ENCODE data around the gene CA4.

- TF ChIP-seq GATA2 (IDR thresholded peaks at IDR 0.05; ENCODE audit: low read depth, low read length), result no peak
- no peak for TF ChIP-seq GATA3 (IDR thresholded peaks at IDR 0.05; ENCODE audit: low read depth, low read length)
Observed at GRCh38 chr17:60153606-60154390, 4.0 kb downstream of the CA4 start.

Data from SH-SY5Y (cell line).